OCI-LY3 (cell line): ENCODE measurements around the gene ASAH2.

ENCODE experiments used
- H2AFZ ChIP-seq: fragments of 200-600, 300-600 bp; shearing (Covaris generic); 2 replicates; pipeline ENCODE4 v1.6.0; 2014; ENCODE audit warnings: antibody characterized with exemption, low read depth, low read length
- H3K27ac ChIP-seq: fragments of 200-600, 300-600 bp; sonication (generic); 2 replicates; pipeline ENCODE4 v1.5.1; 2014; ENCODE audit warnings: mild to moderate bottlenecking, low read length, moderate library complexity, mixed read lengths
- H3K27me3 ChIP-seq: fragments of 200-600, 300-600 bp; sonication (generic); 2 replicates; pipeline ENCODE4 v1.6.1; 2014; ENCODE audit warnings: low read depth, low read length, mixed read lengths
- H3K36me3 ChIP-seq: fragments of 200-600, 300-600 bp; sonication (generic); replicated peaks from 2 replicates; pipeline ENCODE3; 2014; ENCODE audit warnings: low read depth, low read length, mixed read lengths
- H3K4me1 ChIP-seq: fragments of 300-600, 200-600 bp; sonication (generic); 2 replicates; pipeline ENCODE4 v1.6.1; 2014; ENCODE audit warnings: low read length, mixed read lengths
- H3K4me2 ChIP-seq: fragments of 200-600, 300-600 bp; sonication (generic); 2 replicates; pipeline ENCODE4 v1.6.1; 2014; ENCODE audit warnings: low read length, mixed read lengths
- H3K4me3 ChIP-seq: fragments of 300-600, 200-600 bp; sonication (generic); 2 replicates; pipeline ENCODE4 v1.5.1; 2014; ENCODE audit warnings: antibody characterized with exemption, mild to moderate bottlenecking, low read length, moderate library complexity
- H3K79me2 ChIP-seq: fragments of 300-600, 200-600 bp; shearing (Covaris generic); 2 replicates; pipeline ENCODE4 v1.6.1; 2014; ENCODE audit warnings: mild to moderate bottlenecking, low read length, mixed read lengths
- H3K9ac ChIP-seq: fragments of 300-600, 200-600 bp; shearing (Covaris generic); 2 replicates; pipeline ENCODE4 v1.6.0; 2014; ENCODE audit warnings: mild to moderate bottlenecking, low read length, moderate library complexity
- H3K9me3 ChIP-seq: fragments of 200-600, 300-600 bp; shearing (Covaris generic); 2 replicates; pipeline ENCODE4 v1.6.1; 2014; ENCODE audit warnings: low read length, mixed read lengths; ENCODE audit not compliant: insufficient read depth
- H4K20me1 ChIP-seq: fragments of 200-600, 300-600 bp; sonication (generic); 2 replicates; pipeline ENCODE4 v1.6.1; 2016; ENCODE audit warnings: low read length, mixed read lengths; ENCODE audit not compliant: insufficient read depth
- EZH2phosphoT487 ChIP-seq: fragments of 200-600 bp; shearing (Covaris generic); IDR thresholded peaks from 2 replicates; pipeline ENCODE4 v1.6.1; 2018; ENCODE audit warnings: antibody characterized with exemption, mixed run types, low read depth
- TF ChIP-seq, protein P1 (sequence below): fragments of 200-600, 300-600 bp; sonication (generic); IDR thresholded peaks from 2 replicates; pipeline ENCODE4 v1.5.1; 2014; ENCODE audit warnings: antibody characterized with exemption, low read length, low read depth

Gene ASAH2

GRCh38 chr10:50293513-50294313, 42.4 kb upstream of the ASAH2 start:
- no peak overlapping the region for H3K4me2 ChIP-seq
- H4K20me1 ChIP-seq = no peaks in the 10 kb centered on the region
- H3K27me3 ChIP-seq = no peaks in the 10 kb centered on the region
- H3K27ac ChIP-seq = no peak overlapping the region
- no peaks in the 10 kb centered on the region for H3K9me3 ChIP-seq
- H3K4me1 ChIP-seq = no peaks in the 10 kb centered on the region
- H3K4me3 ChIP-seq = no peak overlapping the region
- no peak overlapping the region for H3K9ac ChIP-seq
- H3K36me3 ChIP-seq = no peaks in the 10 kb centered on the region
- no peak for TF ChIP-seq EZH2phosphoT487
- TF ChIP-seq, protein P1, sequence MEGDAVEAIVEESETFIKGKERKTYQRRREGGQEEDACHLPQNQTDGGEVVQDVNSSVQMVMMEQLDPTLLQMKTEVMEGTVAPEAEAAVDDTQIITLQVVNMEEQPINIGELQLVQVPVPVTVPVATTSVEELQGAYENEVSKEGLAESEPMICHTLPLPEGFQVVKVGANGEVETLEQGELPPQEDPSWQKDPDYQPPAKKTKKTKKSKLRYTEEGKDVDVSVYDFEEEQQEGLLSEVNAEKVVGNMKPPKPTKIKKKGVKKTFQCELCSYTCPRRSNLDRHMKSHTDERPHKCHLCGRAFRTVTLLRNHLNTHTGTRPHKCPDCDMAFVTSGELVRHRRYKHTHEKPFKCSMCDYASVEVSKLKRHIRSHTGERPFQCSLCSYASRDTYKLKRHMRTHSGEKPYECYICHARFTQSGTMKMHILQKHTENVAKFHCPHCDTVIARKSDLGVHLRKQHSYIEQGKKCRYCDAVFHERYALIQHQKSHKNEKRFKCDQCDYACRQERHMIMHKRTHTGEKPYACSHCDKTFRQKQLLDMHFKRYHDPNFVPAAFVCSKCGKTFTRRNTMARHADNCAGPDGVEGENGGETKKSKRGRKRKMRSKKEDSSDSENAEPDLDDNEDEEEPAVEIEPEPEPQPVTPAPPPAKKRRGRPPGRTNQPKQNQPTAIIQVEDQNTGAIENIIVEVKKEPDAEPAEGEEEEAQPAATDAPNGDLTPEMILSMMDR = no peak
- H2AFZ ChIP-seq = no peak overlapping the region
- H3K79me2 ChIP-seq = no peaks in the 10 kb centered on the region

DNA sequence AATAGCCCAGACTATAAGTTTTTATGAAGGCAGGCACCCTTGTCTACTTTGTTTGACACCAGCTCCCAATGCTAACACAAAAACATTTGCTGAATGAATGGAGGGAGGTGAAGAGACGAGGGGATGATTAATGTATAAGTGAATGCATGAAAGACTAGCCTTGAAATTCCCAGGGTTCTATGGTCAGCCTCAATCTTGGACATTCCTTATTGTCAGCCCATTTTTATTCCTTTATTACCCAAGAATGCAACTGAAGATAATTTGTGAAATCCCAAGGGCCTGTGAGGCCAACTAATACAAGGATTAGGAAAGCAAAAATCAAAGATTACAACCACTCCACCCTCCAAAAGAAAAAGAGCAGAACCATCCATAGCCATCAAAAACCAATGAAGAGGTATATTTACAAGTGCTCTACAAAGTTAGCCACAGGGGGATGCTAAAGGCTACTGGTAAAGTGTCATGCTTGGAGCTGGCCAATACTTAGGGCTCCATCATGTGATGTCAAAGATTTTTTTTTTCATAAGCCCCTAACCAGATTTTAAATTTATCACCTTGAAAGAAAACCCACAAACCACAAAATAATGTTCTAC, 40.0 kb upstream of the ASAH2 start:
- Histone ChIP-seq H3K9ac (no peak overlapping the region), H3K27ac (no peak overlapping the region), H4K20me1 (no peaks in the 10 kb centered on the region), H2AFZ (no peak overlapping the region), H3K79me2 (no peaks in the 10 kb centered on the region), H3K36me3 (no peaks in the 10 kb centered on the region), H3K4me1 (no peaks in the 10 kb centered on the region), H3K4me2 (no peak overlapping the region), H3K9me3 (no peaks in the 10 kb centered on the region), H3K4me3 (no peak overlapping the region), H3K27me3 (no peaks in the 10 kb centered on the region)
- TF ChIP-seq, protein P1 = peak; percentile 35
- TF ChIP-seq EZH2phosphoT487 = no peak

- no peak overlapping the region for H2AFZ ChIP-seq
- TF ChIP-seq, protein P1 = no peak
- no peak for TF ChIP-seq EZH2phosphoT487
- no peak overlapping the region for H3K27ac ChIP-seq
- no peaks in the 10 kb centered on the region for H3K27me3 ChIP-seq
- no peaks in the 10 kb centered on the region for H3K79me2 ChIP-seq
- H3K9me3 ChIP-seq = no peaks in the 10 kb centered on the region
- H3K9ac ChIP-seq = no peak overlapping the region
- H4K20me1 ChIP-seq = no peaks in the 10 kb centered on the region
- H3K4me2 ChIP-seq = no peak overlapping the region
- H3K4me1 ChIP-seq = peaks cover 4% of the 10 kb centered on the region; the same call in 1 of the 2 replicates
- H3K4me3 ChIP-seq = no peak overlapping the region
- H3K36me3 ChIP-seq = no peaks in the 10 kb centered on the region
These were observed 37.9 kb upstream of the ASAH2 start for GRCh38 chr10:50289196-50289595.

GRCh38 chr10:50286996-50287803, 35.9 kb upstream of the ASAH2 start:
- Histone ChIP-seq H3K9ac (no peak overlapping the region), H4K20me1 (no peaks in the 10 kb centered on the region), H3K27me3 (0 out of 2 replicates have a peak, but pooled peaks cover 6% of the 10 kb centered on the region), H3K36me3 (no peaks in the 10 kb centered on the region), H3K4me2 (no peak overlapping the region), H3K9me3 (no peaks in the 10 kb centered on the region), H2AFZ (no peak overlapping the region), H3K79me2 (no peaks in the 10 kb centered on the region), H3K4me1 (peaks cover 4% of the 10 kb centered on the region; the same call in 1 of the 2 replicates), H3K4me3 (no peak overlapping the region), H3K27ac (no peak overlapping the region)
- TF ChIP-seq EZH2phosphoT487 = no peak
- TF ChIP-seq, protein P1 = no peak
